T-helper 1 cell treated with Interleukin-12 subunit alpha and Interleukin-12 subunit beta and Interleukin-4 antibody, amounts not matched to agents 30 μg/mL and 1 μg/mL, for 36 hours (primary cell): ENCODE data around the gene IL23R.
"Not testable (repeated sequence)": the region's sequence is repeated elsewhere in the genome, so short reads cannot be mapped to it uniquely, and the experiment has no call there.

Experiments used
- H3K27ac Mint-ChIP-seq: one replicate; pipeline ENCODE4 v1.8.0; 2021; ENCODE audit warnings: mild to moderate bottlenecking, mixed read lengths
- H3K27me3 Mint-ChIP-seq: one replicate; pipeline ENCODE4 v1.8.0; 2021; ENCODE audit warnings: low read depth, mixed read lengths
- H3K36me3 Mint-ChIP-seq: one replicate; pipeline ENCODE4 v1.8.0; 2021; ENCODE audit warnings: low read depth, mixed read lengths
- H3K4me1 Mint-ChIP-seq: one replicate; pipeline ENCODE4 v1.8.0; 2021; ENCODE audit warnings: low read depth, mixed read lengths
- H3K4me3 Mint-ChIP-seq: one replicate; pipeline ENCODE4 v1.8.0; 2021; ENCODE audit warnings: mild to moderate bottlenecking, moderate library complexity, mixed read lengths
- H3K9me3 Mint-ChIP-seq: one replicate; pipeline ENCODE4 v1.8.0; 2021; ENCODE audit warnings: mixed read lengths

The IL23R gene

GRCh38 chr1:67166196-67166595 lies at the start of gene IL23R:
Gene IL23R (plus strand): TSS chr1:67166454. CDS start chr1:67168121, 1,667 bp downstream.
- Mint-ChIP-seq H3K27me3 (no peaks in the 10 kb centered on the region), H3K4me3 (peak within 1 kb of the TSS; percentile 82), H3K9me3 (peaks cover 6% of the 10 kb centered on the region), H3K4me1 (peaks cover 63% of the 10 kb centered on the region), H3K27ac (peak within 1 kb of the TSS; percentile 94), H3K36me3 (peaks cover 2% of the 10 kb centered on the region)

- Mint-ChIP-seq H3K4me1 (no peaks in the 10 kb centered on the region), H3K9me3 (no peaks in the 10 kb centered on the region), H3K4me3 (no peak overlapping the region), H3K36me3 (no peaks in the 10 kb centered on the region), H3K27ac (no peak overlapping the region), H3K27me3 (no peaks in the 10 kb centered on the region)
These were observed 48.1 kb upstream of the IL23R start for GRCh38 chr1:67118191-67118590.

- no peak overlapping the region for H3K27ac Mint-ChIP-seq
- H3K4me1 Mint-ChIP-seq = no peaks in the 10 kb centered on the region
- no peak overlapping the region for H3K4me3 Mint-ChIP-seq
- H3K27me3 Mint-ChIP-seq = no peaks in the 10 kb centered on the region
- H3K9me3 Mint-ChIP-seq = no peaks in the 10 kb centered on the region
- no peaks in the 10 kb centered on the region for H3K36me3 Mint-ChIP-seq
These were observed 47.6 kb upstream of the IL23R start for GRCh38 chr1:67118646-67119045.

GRCh38 chr1:67120855-67121619 lies 45.2 kb upstream of the IL23R start:
- Mint-ChIP-seq H3K9me3 (no peaks in the 10 kb centered on the region), H3K27me3 (no peaks in the 10 kb centered on the region), H3K27ac (no peak overlapping the region), H3K4me1 (peaks cover under 1% of the 10 kb centered on the region), H3K4me3 (no peak overlapping the region), H3K36me3 (no peaks in the 10 kb centered on the region)

GRCh38 chr1:67124455-67124854 lies 41.8 kb upstream of the IL23R start:
- Mint-ChIP-seq H3K4me3 (no peak overlapping the region), H3K9me3 (no peaks in the 10 kb centered on the region), H3K36me3 (no peaks in the 10 kb centered on the region), H3K27ac (no peak overlapping the region), H3K4me1 (peaks cover 2% of the 10 kb centered on the region), H3K27me3 (no peaks in the 10 kb centered on the region)

- no peaks in the 10 kb centered on the region for H3K36me3 Mint-ChIP-seq
- no peak overlapping the region for H3K27ac Mint-ChIP-seq
- no peak overlapping the region for H3K4me3 Mint-ChIP-seq
- H3K27me3 Mint-ChIP-seq = no peaks in the 10 kb centered on the region
- peaks cover 7% of the 10 kb centered on the region for H3K4me1 Mint-ChIP-seq
- H3K9me3 Mint-ChIP-seq = no peaks in the 10 kb centered on the region
These were observed 40.0 kb upstream of the IL23R start for GRCh38 chr1:67126111-67126746.

- Mint-ChIP-seq H3K4me3 (no peak overlapping the region), H3K27ac (no peak overlapping the region), H3K27me3 (no peaks in the 10 kb centered on the region), H3K36me3 (no peaks in the 10 kb centered on the region), H3K4me1 (peaks cover 7% of the 10 kb centered on the region), H3K9me3 (no peaks in the 10 kb centered on the region)
These were observed 39.3 kb upstream of the IL23R start for GRCh38 chr1:67126974-67127373.

- Mint-ChIP-seq H3K4me3 (no peak overlapping the region), H3K27ac (no peak overlapping the region), H3K4me1 (peaks cover 14% of the 10 kb centered on the region), H3K36me3 (no peaks in the 10 kb centered on the region), H3K27me3 (no peaks in the 10 kb centered on the region), H3K9me3 (no peaks in the 10 kb centered on the region)
These were observed 35.6 kb upstream of the IL23R start for GRCh38 chr1:67130673-67131072.

GRCh38 chr1:67133177-67133576 lies 33.1 kb upstream of the IL23R start:
- Mint-ChIP-seq H3K27ac (no peak overlapping the region), H3K4me3 (no peak overlapping the region), H3K9me3 (no peaks in the 10 kb centered on the region), H3K27me3 (no peaks in the 10 kb centered on the region), H3K4me1 (peaks cover 12% of the 10 kb centered on the region), H3K36me3 (no peaks in the 10 kb centered on the region)

GRCh38 chr1:67134695-67135094 lies 31.6 kb upstream of the IL23R start, which contains the start of gene C1orf141:
Gene C1orf141 (minus strand): TSS chr1:67134970. CDS start chr1:67127240, 7,730 bp downstream.
- H3K36me3 Mint-ChIP-seq = no peaks in the 10 kb centered on the region

GRCh38 chr1:67135354-67135753 lies 30.9 kb upstream of the IL23R start:
- no peaks in the 10 kb centered on the region for H3K36me3 Mint-ChIP-seq
- H3K27ac Mint-ChIP-seq = no peak overlapping the region
- no peaks in the 10 kb centered on the region for H3K27me3 Mint-ChIP-seq
- no peak overlapping the region for H3K4me3 Mint-ChIP-seq
- peaks cover 8% of the 10 kb centered on the region for H3K4me1 Mint-ChIP-seq
- no peaks in the 10 kb centered on the region for H3K9me3 Mint-ChIP-seq

More at GRCh38 chr1:67134695-67135094, 31.6 kb upstream of the IL23R start, which contains the start of gene C1orf141:
- peak within 1 kb of the TSS; percentile 75 for H3K4me3 Mint-ChIP-seq
- H3K4me1 Mint-ChIP-seq = peaks cover 12% of the 10 kb centered on the region
- H3K27ac Mint-ChIP-seq = no peak within 1 kb of the TSS
- H3K27me3 Mint-ChIP-seq = no peaks in the 10 kb centered on the region
- H3K9me3 Mint-ChIP-seq = no peaks in the 10 kb centered on the region

GRCh38 chr1:67137307-67137753 lies 28.9 kb upstream of the IL23R start:
- Mint-ChIP-seq H3K27ac (no peak overlapping the region), H3K9me3 (no peaks in the 10 kb centered on the region), H3K4me3 (no peak overlapping the region), H3K36me3 (no peaks in the 10 kb centered on the region), H3K27me3 (no peaks in the 10 kb centered on the region), H3K4me1 (peaks cover 13% of the 10 kb centered on the region)

GRCh38 chr1:67138813-67139499 lies 27.3 kb upstream of the IL23R start:
- H3K27ac Mint-ChIP-seq = no peak overlapping the region
- no peaks in the 10 kb centered on the region for H3K36me3 Mint-ChIP-seq
- no peaks in the 10 kb centered on the region for H3K9me3 Mint-ChIP-seq
- H3K27me3 Mint-ChIP-seq = no peaks in the 10 kb centered on the region
- H3K4me1 Mint-ChIP-seq = peaks cover 22% of the 10 kb centered on the region
- no peak overlapping the region for H3K4me3 Mint-ChIP-seq

GRCh38 chr1:67140460-67140859 lies 25.8 kb upstream of the IL23R start:
- Mint-ChIP-seq H3K4me1 (peaks cover 22% of the 10 kb centered on the region), H3K27me3 (no peaks in the 10 kb centered on the region), H3K27ac (no peak overlapping the region), H3K9me3 (no peaks in the 10 kb centered on the region), H3K36me3 (no peaks in the 10 kb centered on the region), H3K4me3 (no peak overlapping the region)

- H3K36me3 Mint-ChIP-seq, H3K27me3 Mint-ChIP-seq, H3K9me3 Mint-ChIP-seq, H3K4me3 Mint-ChIP-seq, H3K27ac Mint-ChIP-seq: not testable (repeated sequence)
- peaks cover 31% of the 10 kb centered on the region for H3K4me1 Mint-ChIP-seq
These were observed 24.4 kb upstream of the IL23R start for GRCh38 chr1:67141832-67142231.
